ENCODE data around the gene TOGARAM2. TPM values are rescaled to one million over a fixed set of nuclear protein-coding genes. Genes with fewer than 3 reads are reported as not detected.

TOGARAM2 gene
- total RNA-seq, 1 experiment from 2014 or later = 0.61 TPM

DNA sequence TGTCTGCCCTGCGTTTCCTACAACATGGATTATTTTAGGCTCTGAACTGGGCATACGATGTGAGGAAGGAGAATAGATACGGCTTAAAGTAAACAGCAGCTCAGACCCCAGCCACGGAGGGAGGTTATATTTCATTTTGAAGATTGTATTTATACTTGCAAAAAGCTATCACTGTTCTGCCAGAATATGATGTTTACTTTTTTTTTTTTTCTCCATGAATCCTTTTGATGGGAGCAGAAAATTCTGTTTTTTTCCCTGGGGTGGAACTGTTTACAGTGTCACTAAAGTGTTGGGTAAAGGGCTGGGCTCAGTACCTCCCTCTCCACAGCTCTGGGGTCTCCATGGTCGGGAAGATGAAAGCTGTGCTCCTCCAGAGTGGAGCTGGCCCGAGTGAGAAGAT, 80.1 kb downstream of the TOGARAM2 start:
- ChIA-PET CTCF (no interaction called here), POLR2A (no interaction called here)
- Mint-ChIP-seq H3K4me3 (ENCODE audit: unreplicated experiment) (no peak overlapping the region), H3K36me3 (ENCODE audit: insufficient read depth, unreplicated experiment) (no peaks in the 10 kb centered on the region), H3K27me3 (ENCODE audit: insufficient read depth, unreplicated experiment) (no peaks in the 10 kb centered on the region), H3K9me3 (ENCODE audit: unreplicated experiment) (no peaks in the 10 kb centered on the region), H3K4me1 (ENCODE audit: low read depth, unreplicated experiment) (peaks cover 27% of the 10 kb centered on the region), H3K27ac (ENCODE audit: unreplicated experiment) (no peak overlapping the region)
- Histone ChIP-seq H3K27me3 (replicated peaks; ENCODE audit: control insufficient read depth, insufficient read depth, low read length) (no peaks in the 10 kb centered on the region), H3K4me3 (ENCODE audit: low read depth, low read length) (no peak overlapping the region), H3K36me3 (ENCODE audit: control insufficient read depth, insufficient read depth, low read length) (no peaks in the 10 kb centered on the region), H3K4me1 (peaks cover 23% of the 10 kb centered on the region), H3K9me3 (no peaks in the 10 kb centered on the region)
- TF ChIP-seq, protein P1, sequence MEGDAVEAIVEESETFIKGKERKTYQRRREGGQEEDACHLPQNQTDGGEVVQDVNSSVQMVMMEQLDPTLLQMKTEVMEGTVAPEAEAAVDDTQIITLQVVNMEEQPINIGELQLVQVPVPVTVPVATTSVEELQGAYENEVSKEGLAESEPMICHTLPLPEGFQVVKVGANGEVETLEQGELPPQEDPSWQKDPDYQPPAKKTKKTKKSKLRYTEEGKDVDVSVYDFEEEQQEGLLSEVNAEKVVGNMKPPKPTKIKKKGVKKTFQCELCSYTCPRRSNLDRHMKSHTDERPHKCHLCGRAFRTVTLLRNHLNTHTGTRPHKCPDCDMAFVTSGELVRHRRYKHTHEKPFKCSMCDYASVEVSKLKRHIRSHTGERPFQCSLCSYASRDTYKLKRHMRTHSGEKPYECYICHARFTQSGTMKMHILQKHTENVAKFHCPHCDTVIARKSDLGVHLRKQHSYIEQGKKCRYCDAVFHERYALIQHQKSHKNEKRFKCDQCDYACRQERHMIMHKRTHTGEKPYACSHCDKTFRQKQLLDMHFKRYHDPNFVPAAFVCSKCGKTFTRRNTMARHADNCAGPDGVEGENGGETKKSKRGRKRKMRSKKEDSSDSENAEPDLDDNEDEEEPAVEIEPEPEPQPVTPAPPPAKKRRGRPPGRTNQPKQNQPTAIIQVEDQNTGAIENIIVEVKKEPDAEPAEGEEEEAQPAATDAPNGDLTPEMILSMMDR (IDR thresholded peaks at IDR 0.05; ENCODE audit: insufficient read depth in 1 of 2, low read depth in 1 of 2, low read length in 1 of 2, severe bottlenecking in 1 of 2, unreplicated experiment in 1 of 2) = no peak
- intact Hi-C loops (cut with micrococcal nuclease; ENCODE audit: unreplicated experiment) = no loop called here
- no peak for DNase-seq
- no TSS peak for BruUV-seq (replicated peaks)

- Histone ChIP-seq H3K27me3 (replicated peaks; ENCODE audit: control insufficient read depth, insufficient read depth, low read length) (no peaks in the 10 kb centered on the region), H3K4me3 (ENCODE audit: low read depth, low read length) (no peak overlapping the region), H3K9me3 (no peaks in the 10 kb centered on the region), H3K4me1 (peaks cover 19% of the 10 kb centered on the region), H3K36me3 (ENCODE audit: control insufficient read depth, insufficient read depth, low read length) (no peaks in the 10 kb centered on the region)
- BruUV-seq (replicated peaks) = no TSS peak
- POLR2A ChIA-PET = no interaction called here
- TF ChIP-seq, protein P1 (IDR thresholded peaks at IDR 0.05; ENCODE audit: insufficient read depth in 1 of 2, low read depth in 1 of 2, low read length in 1 of 2, severe bottlenecking in 1 of 2, unreplicated experiment in 1 of 2) = no peak
- CTCF ChIA-PET = no interaction called here
- H3K36me3 Mint-ChIP-seq (ENCODE audit: insufficient read depth, unreplicated experiment) = no peaks in the 10 kb centered on the region
- no peak overlapping the region for H3K4me3 Mint-ChIP-seq (ENCODE audit: unreplicated experiment)
- intact Hi-C loops (cut with micrococcal nuclease; ENCODE audit: unreplicated experiment) = no loop called here
- peaks cover 22% of the 10 kb centered on the region for H3K4me1 Mint-ChIP-seq (ENCODE audit: low read depth, unreplicated experiment)
- H3K27ac Mint-ChIP-seq (ENCODE audit: unreplicated experiment) = no peak overlapping the region
- H3K27me3 Mint-ChIP-seq (ENCODE audit: insufficient read depth, unreplicated experiment) = no peaks in the 10 kb centered on the region
- DNase-seq = no peak
- no peaks in the 10 kb centered on the region for H3K9me3 Mint-ChIP-seq (ENCODE audit: unreplicated experiment)
Observed at GRCh38 chr2:29061616-29062015, 80.5 kb downstream of the TOGARAM2 start.

GRCh38 chr2:29062371-29062770, 81.3 kb downstream of the TOGARAM2 start:
- no peaks in the 10 kb centered on the region for H3K9me3 ChIP-seq
- intact Hi-C loops (cut with micrococcal nuclease; ENCODE audit: unreplicated experiment) = no loop called here
- DNase-seq = no peak
- no peaks in the 10 kb centered on the region for H3K36me3 ChIP-seq (ENCODE audit: control insufficient read depth, insufficient read depth, low read length)
- Mint-ChIP-seq H3K9me3 (ENCODE audit: unreplicated experiment) (no peaks in the 10 kb centered on the region), H3K27ac (ENCODE audit: unreplicated experiment) (no peak overlapping the region), H3K27me3 (ENCODE audit: insufficient read depth, unreplicated experiment) (no peaks in the 10 kb centered on the region), H3K4me1 (ENCODE audit: low read depth, unreplicated experiment) (peaks cover 19% of the 10 kb centered on the region), H3K36me3 (ENCODE audit: insufficient read depth, unreplicated experiment) (no peaks in the 10 kb centered on the region), H3K4me3 (ENCODE audit: unreplicated experiment) (no peak overlapping the region)
- peaks cover 12% of the 10 kb centered on the region for H3K4me1 ChIP-seq
- H3K27me3 ChIP-seq (replicated peaks; ENCODE audit: control insufficient read depth, insufficient read depth, low read length) = no peaks in the 10 kb centered on the region
- no TSS peak for BruUV-seq (replicated peaks)
- CTCF ChIA-PET = no interaction called here
- TF ChIP-seq, protein P1 (IDR thresholded peaks at IDR 0.05; ENCODE audit: insufficient read depth in 1 of 2, low read depth in 1 of 2, low read length in 1 of 2, severe bottlenecking in 1 of 2, unreplicated experiment in 1 of 2) = no peak
- H3K4me3 ChIP-seq (ENCODE audit: low read depth, low read length) = no peak overlapping the region
- POLR2A ChIA-PET = no interaction called here
